ENCODE measurements around the gene LIF. TPM values are rescaled to one million over a fixed set of nuclear protein-coding genes. Genes with fewer than 3 reads are reported as not detected.

Gene LIF
- total and polyA plus RNA-seq, 9 donors = 0.35 to 8.3 (median 1.9) TPM

DNA sequence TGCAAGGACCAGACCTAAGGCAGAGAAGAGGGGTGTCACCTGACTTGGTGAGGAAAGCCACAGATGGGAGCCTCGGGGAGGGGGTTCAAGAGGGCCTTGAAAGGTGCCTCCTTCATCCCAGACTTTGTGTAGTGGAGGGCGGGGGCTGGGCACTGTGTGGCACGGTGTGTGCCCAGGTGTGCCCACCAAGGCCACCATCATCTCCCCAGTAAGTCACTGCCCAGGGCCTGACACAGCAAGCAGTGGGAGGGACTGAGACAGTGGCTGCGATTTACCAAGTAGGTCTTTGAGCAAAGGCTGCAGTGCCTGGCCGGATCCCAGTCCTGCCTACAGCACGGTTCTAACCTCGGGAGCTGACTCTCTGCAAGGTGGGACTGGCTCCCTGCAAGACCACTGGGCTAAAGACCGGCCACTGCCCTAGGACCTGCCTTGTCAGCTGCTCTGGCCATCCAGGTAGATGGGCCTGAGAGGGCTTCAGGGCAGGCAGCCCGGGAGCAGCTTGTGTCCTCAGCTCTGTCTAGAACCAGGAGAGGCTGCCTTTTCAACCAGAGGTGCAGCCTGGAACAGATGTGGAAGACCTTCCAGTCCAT is 18.7 kb upstream of the LIF start:
- no peak for DNase-seq
- H3K27me3 ChIP-seq = no peaks in the 10 kb centered on the region
- intact Hi-C loops (cut with DNase I) = loop anchor here in 3 of 4 donors (2.0 to 10.0 kb wide), 3 partner anchors 117 to 222 kb away; no protein-coding TSS in a partner anchor
- H3K9me3 ChIP-seq = no peaks in the 10 kb centered on the region
- H3K27ac ChIP-seq = no peak overlapping the region
- WGBS, 3 donors = 80 to 95% (median 83%) methylated on average over 9 of the region's 9 CpGs
- no peak for TF ChIP-seq EP300 (IDR thresholded peaks at IDR 0.05)
- TF ChIP-seq, protein P1, sequence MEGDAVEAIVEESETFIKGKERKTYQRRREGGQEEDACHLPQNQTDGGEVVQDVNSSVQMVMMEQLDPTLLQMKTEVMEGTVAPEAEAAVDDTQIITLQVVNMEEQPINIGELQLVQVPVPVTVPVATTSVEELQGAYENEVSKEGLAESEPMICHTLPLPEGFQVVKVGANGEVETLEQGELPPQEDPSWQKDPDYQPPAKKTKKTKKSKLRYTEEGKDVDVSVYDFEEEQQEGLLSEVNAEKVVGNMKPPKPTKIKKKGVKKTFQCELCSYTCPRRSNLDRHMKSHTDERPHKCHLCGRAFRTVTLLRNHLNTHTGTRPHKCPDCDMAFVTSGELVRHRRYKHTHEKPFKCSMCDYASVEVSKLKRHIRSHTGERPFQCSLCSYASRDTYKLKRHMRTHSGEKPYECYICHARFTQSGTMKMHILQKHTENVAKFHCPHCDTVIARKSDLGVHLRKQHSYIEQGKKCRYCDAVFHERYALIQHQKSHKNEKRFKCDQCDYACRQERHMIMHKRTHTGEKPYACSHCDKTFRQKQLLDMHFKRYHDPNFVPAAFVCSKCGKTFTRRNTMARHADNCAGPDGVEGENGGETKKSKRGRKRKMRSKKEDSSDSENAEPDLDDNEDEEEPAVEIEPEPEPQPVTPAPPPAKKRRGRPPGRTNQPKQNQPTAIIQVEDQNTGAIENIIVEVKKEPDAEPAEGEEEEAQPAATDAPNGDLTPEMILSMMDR (IDR thresholded peaks at IDR 0.05) = no peak
- no peak for TF ChIP-seq POLR2A (IDR thresholded peaks at IDR 0.05)
- no peaks in the 10 kb centered on the region for H3K4me1 ChIP-seq (ENCODE audit: insufficient read depth)
- H3K36me3 ChIP-seq = no peaks in the 10 kb centered on the region
- H3K4me3 ChIP-seq = no peak overlapping the region

DNA sequence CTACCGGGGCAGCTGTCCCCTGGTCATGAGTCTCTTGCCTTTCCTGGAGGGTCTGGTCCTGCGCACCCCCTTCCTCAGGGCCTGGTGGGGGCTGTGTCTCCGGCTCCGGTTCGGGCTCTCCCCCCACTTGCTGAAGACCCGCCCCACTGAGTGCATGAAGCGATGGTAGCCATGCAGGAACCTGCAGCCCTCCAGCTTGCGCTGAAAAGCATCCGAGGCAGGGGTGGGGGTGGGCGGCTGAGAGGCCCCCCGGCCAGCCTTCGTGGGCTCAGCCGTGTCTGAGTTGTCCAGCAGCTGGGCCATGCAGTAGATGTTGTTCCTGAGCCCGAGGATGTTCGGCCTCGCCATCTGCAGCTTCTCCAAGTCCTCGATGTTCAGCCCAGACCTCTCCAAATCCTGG is 17.3 kb upstream of the LIF start:
- no peaks in the 10 kb centered on the region for H3K27me3 ChIP-seq
- DNase-seq = no peak
- 84 to 87% (median 85%) methylated on average over 16 to 17 of the region's 17 CpGs for WGBS, 3 donors
- TF ChIP-seq POLR2A (IDR thresholded peaks at IDR 0.05) (no peak), EP300 (IDR thresholded peaks at IDR 0.05) (no peak)
- TF ChIP-seq, protein P1 (IDR thresholded peaks at IDR 0.05) = no peak
- no peaks in the 10 kb centered on the region for H3K4me1 ChIP-seq (ENCODE audit: insufficient read depth)
- no peak overlapping the region for H3K27ac ChIP-seq
- no peaks in the 10 kb centered on the region for H3K36me3 ChIP-seq
- intact Hi-C loops (cut with DNase I) = loop anchor here (2.0 to 10.0 kb wide), 4 partner anchors 123 to 223 kb away; partner anchors contain the start of gene RNF215 (in 2 of the 4)
- no peaks in the 10 kb centered on the region for H3K9me3 ChIP-seq
- no peak overlapping the region for H3K4me3 ChIP-seq

DNA sequence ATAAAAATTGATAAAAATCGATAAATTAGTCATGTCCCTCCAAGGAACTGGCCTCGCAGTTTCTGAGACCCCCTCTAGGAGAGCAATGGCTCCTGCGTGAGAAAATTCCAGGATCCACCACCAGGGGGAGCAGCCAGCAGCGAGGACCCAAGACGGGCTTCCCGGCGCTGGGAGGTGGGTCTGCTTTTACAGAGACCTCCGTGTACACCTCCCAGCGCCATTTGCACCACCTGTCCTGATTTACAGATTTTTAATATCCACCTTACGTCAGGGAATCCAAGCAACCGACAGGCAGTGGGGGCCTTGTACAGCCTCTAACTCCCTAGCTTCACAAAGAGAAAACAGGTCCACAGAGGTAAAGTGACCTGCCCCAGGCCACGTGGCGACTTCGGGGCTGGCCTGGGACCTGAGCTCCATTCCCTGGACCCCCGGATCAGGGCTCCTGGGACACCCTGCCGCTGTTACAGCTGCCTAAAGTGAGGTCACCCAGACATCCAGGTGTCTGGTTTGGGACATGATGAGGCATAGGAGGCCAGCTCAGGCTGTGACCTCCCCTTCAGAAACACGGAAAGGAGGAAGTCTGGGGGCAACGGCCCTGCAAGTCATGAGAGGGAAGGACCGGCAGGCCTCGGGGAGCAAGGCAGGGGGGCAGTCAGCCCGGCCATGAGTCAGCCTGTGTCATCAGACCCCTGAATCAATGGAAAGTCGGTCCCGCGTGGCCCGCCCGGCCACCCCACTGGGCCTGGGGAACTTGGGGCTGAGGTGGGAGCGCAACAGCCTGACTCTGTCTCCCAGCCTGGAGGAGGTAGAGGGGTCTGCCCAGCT is 16.6 kb upstream of the LIF start:
- no peak overlapping the region for H3K27ac ChIP-seq
- 29 to 30% (median 30%) methylated on average over 22 to 27 of the region's 27 CpGs for WGBS, 3 donors
- DNase-seq = peak; percentile 66 to 84 (median 83)
- H3K27me3 ChIP-seq = no peaks in the 10 kb centered on the region
- H3K36me3 ChIP-seq = no peaks in the 10 kb centered on the region
- no peaks in the 10 kb centered on the region for H3K4me1 ChIP-seq (ENCODE audit: insufficient read depth)
- no peaks in the 10 kb centered on the region for H3K9me3 ChIP-seq
- intact Hi-C loops (cut with DNase I) = loop anchor here in 3 of 4 donors (2.0 to 10.0 kb wide), 3 partner anchors 124 to 222 kb away; partner anchors contain the start of gene RNF215 (in 2 of the 3)
- TF ChIP-seq EP300 (IDR thresholded peaks at IDR 0.05) = no peak
- TF ChIP-seq, protein P1 (IDR thresholded peaks at IDR 0.05) = peak; percentile 95 to 97 (median 95)
- no peak overlapping the region for H3K4me3 ChIP-seq

DNA sequence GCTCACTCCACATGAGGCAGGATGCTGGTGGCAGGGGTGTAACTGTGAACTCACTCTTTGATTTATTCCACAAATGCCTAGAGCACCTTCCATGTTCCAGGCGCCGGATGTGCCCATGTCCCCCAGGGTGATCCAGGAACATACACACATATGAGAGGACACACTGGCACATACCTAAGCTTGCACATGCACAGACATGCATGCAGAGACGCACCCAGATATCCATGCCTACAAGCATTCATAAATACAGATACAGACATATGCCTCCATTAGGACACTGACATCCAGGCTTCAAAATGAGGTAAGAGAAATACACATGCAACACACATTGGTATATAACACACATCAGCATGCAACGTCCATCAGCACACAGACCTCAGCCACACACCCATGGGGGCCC is 15.6 kb upstream of the LIF start:
- DNase-seq = no peak
- Histone ChIP-seq H3K9me3 (no peaks in the 10 kb centered on the region), H3K27ac (no peak overlapping the region), H3K27me3 (no peaks in the 10 kb centered on the region), H3K36me3 (no peaks in the 10 kb centered on the region), H3K4me1 (ENCODE audit: insufficient read depth) (no peaks in the 10 kb centered on the region), H3K4me3 (no peak overlapping the region)
- intact Hi-C loops (cut with DNase I) = loop anchor here in 3 of 4 donors (2.0 to 10.0 kb wide), 3 partner anchors 125 to 223 kb away; partner anchors contain the start of gene RNF215 (in 2 of the 3)
- 90 to 92% (median 92%) methylated on average over 4 of the region's 4 CpGs for WGBS, 3 donors
- TF ChIP-seq EP300 (IDR thresholded peaks at IDR 0.05) = no peak
- no peak for TF ChIP-seq POLR2A (IDR thresholded peaks at IDR 0.05)
- TF ChIP-seq, protein P1 (IDR thresholded peaks at IDR 0.05) = no peak
